ENCODE results near the gene UBAC1.

DNA sequence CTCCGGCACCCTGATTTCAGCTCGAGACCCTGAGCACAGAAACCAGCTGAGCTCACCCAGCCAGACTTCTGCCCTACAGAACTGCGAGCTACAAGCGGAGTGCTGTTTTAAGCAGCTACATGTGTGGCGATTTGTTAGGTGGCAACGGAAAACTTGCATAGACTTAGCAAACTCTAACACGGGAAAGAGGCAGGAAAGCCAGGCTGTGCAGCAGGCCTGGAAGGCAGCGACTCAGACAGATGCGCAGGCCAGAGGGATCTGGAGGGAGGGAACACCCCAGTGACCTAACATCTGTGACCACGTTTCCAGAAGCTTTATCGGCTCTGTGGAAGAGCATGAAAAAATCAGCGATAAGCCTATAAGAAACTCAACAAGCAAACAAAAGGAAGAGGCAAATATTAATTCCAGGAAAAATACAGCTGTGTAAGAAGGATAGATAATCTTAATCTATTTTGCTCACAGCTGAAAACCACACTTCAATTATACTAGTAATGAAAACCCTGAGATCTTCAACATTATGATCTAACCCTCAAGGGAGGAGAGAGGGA lies 11.0 kb downstream of the UBAC1 start:
- TF ChIP-seq POLR2A (IDR thresholded peaks at IDR 0.05) (no peak), CTCF (IDR thresholded peaks at IDR 0.05) (no peak)
